B cell (primary cell): ENCODE measurements around the gene TOM1L2. TPM values are rescaled to one million over a fixed set of nuclear protein-coding genes. Genes with fewer than 3 reads are reported as not detected.
"Not testable (repeated sequence)": the region's sequence is repeated elsewhere in the genome, so short reads cannot be mapped to it uniquely, and the experiment has no call there.

Experiments used
- ATAC-seq: fragments of 200-7000 bp; cut with Tn5 transposase; one replicate; pipeline ENCODE4 v1.10.0; 2021; ENCODE audit warnings: low read depth, mild to moderate bottlenecking, moderate number of reproducible peaks, moderate library complexity
- CTCF ChIA-PET: fragments of 350-600 bp; sonication (Branson Sonifier 250); formaldehyde crosslinking; loops from one replicate; lab custom pipeline; 2021; ENCODE audit warnings: antibody characterized with exemption, inconsistent platforms; lab: Charles Lee
- POLR2A ChIA-PET: fragments of 350-600 bp; sonication (Branson Sonifier 250); formaldehyde crosslinking; loops from one replicate; lab custom pipeline; 2021; ENCODE audit warnings: antibody characterized with exemption; lab: Charles Lee
- DNase-seq: peaks from one replicate; pipeline ENCODE4 v3.0.0; 2013
- H2AFZ ChIP-seq: 2 replicates; pipeline ENCODE4 v1.6.1; 2012; ENCODE audit warnings: mild to moderate bottlenecking, low read depth, low read length; ENCODE audit not compliant: insufficient read depth, poor library complexity, severe bottlenecking
- H3K27ac ChIP-seq, 2 donors: 1 replicate in 1 of 2; 2 replicates in 1 of 2; pipeline ENCODE4 v1.5.1; 2012 to 2013; ENCODE audit warnings: low read length in 2 of 2, mild to moderate bottlenecking in 2 of 2, moderate library complexity in 1 of 2
- H3K27me3 ChIP-seq, 4 experiments: fragments of 200-600 bp in 1 of 4; sonication (generic) in 1 of 4; replicated peaks in 1 of 4; 1 replicate in 2 of 4; 2 replicates in 2 of 4; pipeline versions ENCODE4 v1.6.1 to v1.7.0; 2013 to 2016; ENCODE audit warnings: low read length in 3 of 4, mild to moderate bottlenecking in 2 of 4, mixed read lengths in 1 of 4, moderate library complexity in 1 of 4; ENCODE audit not compliant: insufficient read depth in 4 of 4, control insufficient read depth in 3 of 4; ENCODE audit errors: control extremely low read depth in 1 of 4
- H3K36me3 ChIP-seq, 2 experiments: replicated peaks in 1 of 2; 1 replicate in 1 of 2; 2 replicates in 1 of 2; pipeline versions ENCODE4 v1.6.1 to v1.7.1; 2013; ENCODE audit warnings: low read length in 1 of 2; ENCODE audit not compliant: insufficient read depth in 2 of 2, control insufficient read depth in 1 of 2; ENCODE audit errors: control extremely low read depth in 1 of 2, extremely low read depth in 1 of 2
- H3K4me1 ChIP-seq, 2 donors: fragments of 200-600 bp in 1 of 2; sonication (generic) in 1 of 2; 1 replicate in 1 of 2; 2 replicates in 1 of 2; pipeline versions ENCODE4 v1.5.1 to v1.6.1; 2013 to 2017; ENCODE audit warnings: low read length in 2 of 2; ENCODE audit not compliant: control insufficient read depth in 2 of 2, insufficient read depth in 2 of 2
- H3K4me2 ChIP-seq: replicated peaks from 2 replicates; pipeline ENCODE3; 2012; ENCODE audit warnings: mild to moderate bottlenecking, low read depth, low read length; ENCODE audit not compliant: poor library complexity, severe bottlenecking
- H3K4me3 ChIP-seq, 5 experiments: fragments of 200-600 bp in 1 of 5; sonication (generic) in 1 of 5; 1 replicate in 3 of 5; 2 replicates in 2 of 5; pipeline versions ENCODE4 v1.5.1 to v1.7.0; 2011 to 2016; ENCODE audit warnings: low read length in 4 of 5, mild to moderate bottlenecking in 4 of 5, low read depth in 2 of 5, control low read depth in 1 of 5, moderate library complexity in 1 of 5; ENCODE audit not compliant: insufficient read depth in 1 of 5; ENCODE audit errors: control extremely low read depth in 1 of 5, extremely low read depth in 1 of 5
- H3K79me2 ChIP-seq: fragments of 200-600 bp; sonication (generic); one replicate; pipeline ENCODE4 v1.6.0; 2016; ENCODE audit warnings: low read length; ENCODE audit not compliant: control insufficient read depth, insufficient read depth
- H3K9ac ChIP-seq: fragments of 200-600 bp; sonication (generic); 2 replicates; pipeline ENCODE4 v1.6.1; 2017; ENCODE audit warnings: mild to moderate bottlenecking, low read length, moderate library complexity
- H3K9me3 ChIP-seq, 3 donors: one replicate each; pipeline versions ENCODE4 v1.6.1 to v1.7.1; 2013; ENCODE audit warnings: low read length in 2 of 3; ENCODE audit not compliant: control insufficient read depth in 2 of 3, insufficient read depth in 1 of 3; ENCODE audit errors: control extremely low read depth in 1 of 3
- H4K20me1 ChIP-seq: 2 replicates; pipeline ENCODE4 v1.6.0; 2012; ENCODE audit warnings: mild to moderate bottlenecking, low read length; ENCODE audit not compliant: insufficient read depth, control insufficient read depth, poor library complexity, severe bottlenecking
- H3K27ac Mint-ChIP-seq: one replicate; pipeline ENCODE4 v1.8.0; 2021; ENCODE audit warnings: mixed read lengths
- H3K27me3 Mint-ChIP-seq: one replicate; pipeline ENCODE4 v1.8.0; 2021; ENCODE audit warnings: mixed read lengths
- H3K4me1 Mint-ChIP-seq: one replicate; pipeline ENCODE4 v1.8.0; 2021; ENCODE audit warnings: mixed read lengths
- H3K4me3 Mint-ChIP-seq: one replicate; pipeline ENCODE4 v1.8.0; 2021; ENCODE audit warnings: mixed read lengths
- H3K9me3 Mint-ChIP-seq: one replicate; pipeline ENCODE4 v1.8.0; 2022; ENCODE audit warnings: mixed read lengths; ENCODE audit not compliant: insufficient read depth
- EZH2 ChIP-seq: IDR thresholded peaks from 2 replicates; pipeline ENCODE4 v1.6.1; 2012; ENCODE audit warnings: borderline replicate concordance, low read depth, mild to moderate bottlenecking, moderate library complexity, low read length; ENCODE audit not compliant: insufficient read depth, poor library complexity, severe bottlenecking
- WGBS: methylation state at CpG from one replicate; pipeline ENCODE4 v1.1.5; 2013; ENCODE audit warnings: missing lambda C conversion rate; ENCODE audit not compliant: insufficient coverage; 5-methylcytosine and 5-hydroxymethylcytosine counted together
- intact Hi-C: fragments of 100-400 bp; cut with micrococcal nuclease; formaldehyde crosslinking; loops from one replicate; pipeline ENCODE4 v1.10.0; 2022
- polyA plus RNA-seq: library from polyadenylated mRNA; depleted of rRNA; stranded (reverse); fragments of >200 nt; gene quantifications from 2 replicates; pipeline ENCODE4 v1.2.3, GENCODE V29; 2012
- total RNA-seq, 2 donors: library from RNA; stranded (reverse); fragments of 120-200 nt in 1 of 2; gene quantifications; 1 replicate in 1 of 2; 2 replicates in 1 of 2; pipeline versions ENCODE4 v1.2.3 to v1.2.4, GENCODE V29; 2013 to 2022
- TF ChIP-seq, protein P1 (sequence below): fragments of 200-600 bp; IDR thresholded peaks from one replicate; pipeline ENCODE4 v1.8.0; 2022; ENCODE audit warnings: antibody characterized with exemption, mild to moderate bottlenecking

The TOM1L2 gene
- total and polyA plus RNA-seq, 2 donors (not counting 1 experiment from before 2014, with no cell fraction given) = 25.1 to 29.7 TPM

- Histone ChIP-seq H3K9me3 (no peaks in the 10 kb centered on the region), H3K4me1 (peaks cover 24 to 27% of the 10 kb centered on the region in 2 donors), H3K9ac (no peak overlapping the region), H3K27ac (peak overlapping the region in 1 of 2 donors; percentile 79), H3K4me2 (peak overlapping the region; percentile 50), H3K27me3 (no peaks in the 10 kb centered on the region), H3K36me3 (peaks cover 1 to 4% of the 10 kb centered on the region in 2 experiments), H3K79me2 (peaks cover 64% of the 10 kb centered on the region), H3K4me3 (no peak overlapping the region), H4K20me1 (peaks cover 4% of the 10 kb centered on the region), H2AFZ (no peak overlapping the region)
- POLR2A ChIA-PET = interaction anchor here (1.7 kb wide), 1 partner anchor 15 kb away, joined by 4 read pairs; the partner anchor contains the start of genes DRC3 and TOM1L2
- intact Hi-C loops = no loop called here
- Mint-ChIP-seq H3K4me1 (peaks cover 43% of the 10 kb centered on the region), H3K9me3 (no peaks in the 10 kb centered on the region), H3K27ac (peak overlapping the region; percentile 41), H3K4me3 (no peak overlapping the region), H3K27me3 (no peaks in the 10 kb centered on the region)
- ATAC-seq = no peak
- no peak for TF ChIP-seq EZH2
- TF ChIP-seq, protein P1, sequence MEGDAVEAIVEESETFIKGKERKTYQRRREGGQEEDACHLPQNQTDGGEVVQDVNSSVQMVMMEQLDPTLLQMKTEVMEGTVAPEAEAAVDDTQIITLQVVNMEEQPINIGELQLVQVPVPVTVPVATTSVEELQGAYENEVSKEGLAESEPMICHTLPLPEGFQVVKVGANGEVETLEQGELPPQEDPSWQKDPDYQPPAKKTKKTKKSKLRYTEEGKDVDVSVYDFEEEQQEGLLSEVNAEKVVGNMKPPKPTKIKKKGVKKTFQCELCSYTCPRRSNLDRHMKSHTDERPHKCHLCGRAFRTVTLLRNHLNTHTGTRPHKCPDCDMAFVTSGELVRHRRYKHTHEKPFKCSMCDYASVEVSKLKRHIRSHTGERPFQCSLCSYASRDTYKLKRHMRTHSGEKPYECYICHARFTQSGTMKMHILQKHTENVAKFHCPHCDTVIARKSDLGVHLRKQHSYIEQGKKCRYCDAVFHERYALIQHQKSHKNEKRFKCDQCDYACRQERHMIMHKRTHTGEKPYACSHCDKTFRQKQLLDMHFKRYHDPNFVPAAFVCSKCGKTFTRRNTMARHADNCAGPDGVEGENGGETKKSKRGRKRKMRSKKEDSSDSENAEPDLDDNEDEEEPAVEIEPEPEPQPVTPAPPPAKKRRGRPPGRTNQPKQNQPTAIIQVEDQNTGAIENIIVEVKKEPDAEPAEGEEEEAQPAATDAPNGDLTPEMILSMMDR = no peak
- CTCF ChIA-PET = interaction anchor here (0.5 to 1.3 kb wide), 4 partner anchors 11 to 38 kb away, joined by 3 to 4 read pairs (median 3); no protein-coding TSS in a partner anchor
- DNase-seq = no peak
- no CpG with 5 or more reads among the region's 7 CpGs for WGBS
Observed at GRCh38 chr17:17957584-17957916, 14.7 kb downstream of the TOM1L2 start.

GRCh38 chr17:17955790-17956341, 16.3 kb downstream of the TOM1L2 start:
- ChIA-PET CTCF (interaction anchor here (0.7 kb wide), 1 partner anchor 9 kb away, joined by 3 read pairs; no protein-coding TSS in a partner anchor), POLR2A (interaction anchor here (0.7 kb wide), 1 partner anchor 20 kb away, joined by 14 read pairs; no protein-coding TSS in a partner anchor)
- H3K4me1 Mint-ChIP-seq = peaks cover 40% of the 10 kb centered on the region
- H3K9ac ChIP-seq, H4K20me1 ChIP-seq, H3K9me3 Mint-ChIP-seq, H3K4me2 ChIP-seq, ATAC-seq, H3K27ac Mint-ChIP-seq, H3K4me3 ChIP-seq, DNase-seq, intact Hi-C loops, H2AFZ ChIP-seq, H3K27me3 ChIP-seq, H3K27ac ChIP-seq, H3K36me3 ChIP-seq, H3K27me3 Mint-ChIP-seq, H3K9me3 ChIP-seq, H3K4me3 Mint-ChIP-seq: not testable (repeated sequence)
- 98% methylated on average over 11 of the region's 12 CpGs for WGBS
- Histone ChIP-seq H3K79me2 (peaks cover 51% of the 10 kb centered on the region), H3K4me1 (peaks cover 24 to 27% of the 10 kb centered on the region in 2 donors)
